Embryonic facial prominence (tissue), 1 donor: ENCODE results near the gene GPX8.

Experiments
- DNase-seq: peaks from one replicate; pipeline ENCODE4 v3.0.0-alpha.2; 2016; ENCODE audit errors: extremely low spot score

The GPX8 gene

DNA sequence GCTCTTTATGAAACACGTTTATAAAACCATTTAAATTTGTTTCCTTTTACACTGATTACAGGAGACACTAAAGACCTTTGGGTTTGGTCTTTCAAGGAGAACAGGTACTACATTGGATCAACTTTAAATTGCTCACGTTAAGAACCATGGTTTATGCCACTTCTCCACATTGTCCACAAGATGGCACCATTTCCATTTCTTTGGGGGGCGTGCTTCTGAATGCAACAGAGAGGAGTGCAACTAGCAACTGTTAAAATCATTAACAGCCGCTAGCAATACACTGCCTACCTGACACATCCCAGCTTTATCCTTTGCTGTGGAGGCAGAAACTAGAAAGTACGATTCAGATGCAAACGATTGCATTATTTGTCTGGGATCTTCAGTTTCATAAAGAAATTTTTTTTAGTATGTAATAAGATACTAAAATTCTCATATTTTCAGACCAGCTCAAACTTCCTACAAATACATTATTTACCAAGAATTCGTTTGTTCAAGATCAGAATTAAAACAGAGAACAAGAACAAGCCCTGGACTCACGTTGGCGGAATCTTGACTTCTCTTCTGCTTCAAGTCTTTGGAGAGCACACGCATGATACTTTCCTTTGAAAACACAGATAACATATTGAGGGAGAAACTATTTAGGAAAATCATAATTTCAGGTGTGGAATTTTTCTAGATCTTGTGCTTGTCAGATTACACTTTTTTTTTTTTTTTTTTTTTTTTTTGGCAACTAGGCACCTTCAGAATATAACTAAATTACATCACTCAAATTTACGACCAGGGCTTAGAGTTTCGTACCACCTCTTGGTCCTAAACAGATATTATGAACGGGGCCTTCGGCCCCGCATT is 12.3 kb downstream of the GPX8 start:
- peak; percentile 69 for DNase-seq

DNA sequence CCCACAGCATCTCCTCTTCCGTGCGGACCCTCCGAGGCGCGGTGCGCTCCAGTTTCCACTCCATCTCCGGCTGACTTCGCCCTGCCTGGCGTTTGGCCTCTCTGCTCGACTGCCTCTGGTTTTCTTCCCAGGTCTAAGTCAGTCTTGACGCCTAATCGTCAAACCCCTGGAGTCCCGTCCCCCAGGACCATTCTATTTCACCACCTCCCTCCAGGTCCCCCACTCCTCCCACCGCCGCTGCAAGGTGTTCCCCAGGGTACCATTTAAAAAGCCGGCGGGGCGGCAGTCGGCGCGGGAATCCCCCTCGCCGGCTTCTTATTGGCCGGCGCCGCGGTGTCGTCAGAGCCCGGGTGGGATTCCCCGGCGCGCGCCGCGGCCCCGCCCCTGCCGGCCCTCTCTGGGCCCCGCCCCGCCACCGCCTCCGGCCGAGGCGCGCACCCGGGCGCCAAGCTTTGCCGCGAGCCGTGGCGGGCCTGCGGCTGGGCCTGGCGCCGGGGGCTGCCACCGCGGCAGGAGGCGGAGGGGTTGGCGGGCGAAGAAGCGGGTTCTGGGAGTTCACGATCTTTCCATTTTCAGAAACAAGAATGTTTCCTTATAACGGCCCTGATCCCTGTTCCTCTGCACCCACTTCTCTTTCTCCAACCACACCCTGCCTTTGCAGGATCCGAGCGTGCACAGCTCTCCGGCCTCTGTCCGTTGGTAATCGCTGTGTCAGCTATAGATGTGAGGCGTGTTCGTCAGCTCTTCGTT is 13.1 kb downstream of the GPX8 start, which contains the start of gene CDC20B:
Gene CDC20B (minus strand): TSS at position 241 of the 750 bp plus-strand sequence. CDS start 177 bp downstream, at position 64.
- DNase-seq = no peak

DNA sequence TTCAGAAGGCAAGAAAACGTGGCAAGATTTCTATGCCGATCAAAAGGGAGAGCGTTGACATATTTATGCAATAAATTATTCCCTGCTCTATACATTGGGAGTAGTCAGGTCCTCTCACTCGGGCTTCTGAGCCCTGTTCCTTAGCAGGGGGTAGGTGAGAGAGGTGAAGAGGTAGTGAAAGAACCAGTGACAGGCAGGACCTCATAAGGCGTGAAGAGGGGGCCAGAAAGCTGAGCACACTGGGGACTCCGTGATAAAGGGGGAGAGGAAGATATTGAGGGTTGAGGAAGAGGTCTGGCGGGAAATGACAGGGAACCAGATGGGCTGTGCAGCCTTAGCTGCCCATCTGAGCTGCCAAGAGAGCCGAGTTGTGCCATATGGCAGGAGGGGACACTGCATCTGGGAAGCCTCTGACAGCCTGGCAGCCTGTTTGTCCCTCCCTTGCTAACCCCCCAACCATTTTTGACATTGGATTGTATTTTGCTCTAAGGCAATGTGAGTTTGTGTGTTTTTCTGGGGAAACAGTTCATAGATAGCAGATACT is 13.8 kb downstream of the GPX8 start:
- DNase-seq = no peak

DNA sequence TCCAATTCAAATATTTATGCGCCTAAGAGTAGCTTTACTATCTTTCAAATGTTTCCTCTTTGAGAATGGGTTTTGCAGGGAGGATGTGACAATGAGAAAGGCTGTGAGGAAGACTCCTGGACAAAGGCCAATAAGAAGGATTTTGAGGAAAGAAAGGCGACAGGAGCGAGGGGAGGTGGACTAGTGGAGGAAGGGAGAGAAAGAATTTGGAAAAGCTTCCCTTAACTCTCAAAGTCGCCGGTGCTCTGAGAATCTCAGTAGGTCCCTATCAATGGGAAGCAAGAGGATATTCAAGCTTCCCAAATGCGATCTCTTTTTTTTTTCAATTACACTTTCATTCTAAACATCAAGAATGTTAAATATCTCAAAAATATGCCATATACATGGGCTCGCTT is 15.8 kb downstream of the GPX8 start:
- no peak for DNase-seq

DNA sequence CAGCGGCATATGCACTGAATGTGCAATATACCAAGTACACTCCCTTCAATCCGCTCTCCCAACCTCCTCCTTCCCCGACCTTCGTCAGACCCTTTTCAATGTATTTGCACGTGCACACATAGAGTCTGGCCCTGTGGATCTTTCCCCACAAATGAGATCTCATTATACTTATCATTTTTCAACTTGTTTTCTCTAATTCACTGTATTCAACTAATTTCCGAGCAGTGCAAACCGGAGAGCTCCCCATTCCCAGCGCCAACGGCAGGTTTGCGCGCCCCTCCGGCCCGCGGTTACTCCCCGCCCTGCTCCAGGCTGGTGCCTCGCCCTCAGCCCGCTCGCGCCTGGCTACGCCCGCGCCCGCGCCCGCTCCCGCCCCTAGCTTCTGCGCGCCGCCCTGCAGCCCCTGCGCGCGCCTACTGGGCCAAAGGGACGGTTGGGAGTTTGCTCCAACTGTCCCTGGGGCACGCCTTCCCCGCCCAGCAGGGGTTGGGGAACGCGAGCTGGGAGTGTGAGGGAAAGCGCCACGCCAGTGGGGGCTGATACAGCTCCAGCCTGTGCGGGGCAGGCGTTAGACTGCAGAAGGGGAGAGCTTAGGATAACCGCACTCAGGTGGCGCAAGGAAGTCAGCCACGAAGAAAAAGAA is 16.3 kb downstream of the GPX8 start:
- DNase-seq = no peak

DNA sequence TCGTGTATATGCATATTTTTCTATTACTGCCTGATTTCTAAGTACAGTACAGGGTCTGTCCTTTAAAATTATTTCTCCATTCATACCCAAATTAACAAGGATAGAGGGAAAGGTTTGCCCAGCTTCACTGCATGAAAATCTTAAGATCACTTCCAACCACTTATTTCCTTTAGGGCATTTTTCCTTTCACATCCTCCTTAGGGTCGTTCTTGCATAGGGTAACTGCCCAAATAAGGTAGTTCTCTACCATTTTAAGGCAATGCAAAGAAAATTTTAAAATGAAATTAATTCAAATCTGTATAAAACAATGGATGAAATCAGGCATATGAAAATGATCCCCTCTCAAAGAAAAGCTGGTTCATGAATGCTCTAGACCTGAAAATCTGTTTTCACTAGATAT is 17.1 kb downstream of the GPX8 start:
- DNase-seq = no peak

DNA sequence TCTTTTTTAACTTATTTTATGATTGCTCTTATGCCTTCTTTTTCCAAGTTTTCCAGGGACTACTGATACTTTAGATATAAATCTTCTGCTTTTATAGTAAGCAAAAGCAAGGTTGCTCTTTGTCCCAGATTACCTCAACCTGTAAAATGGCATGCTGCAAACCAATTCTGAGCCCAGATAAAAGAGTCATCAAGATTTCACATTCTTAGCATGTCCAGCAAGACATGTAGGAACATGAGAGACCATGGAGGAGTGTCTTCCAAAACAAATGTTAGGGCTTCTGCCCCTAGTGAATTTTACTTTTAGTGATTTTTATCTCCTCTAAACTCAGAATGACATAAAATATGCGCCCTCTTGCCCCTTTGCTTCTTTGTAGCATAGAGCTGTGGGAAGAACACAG is 20.0 kb downstream of the GPX8 start:
- no peak for DNase-seq

DNA sequence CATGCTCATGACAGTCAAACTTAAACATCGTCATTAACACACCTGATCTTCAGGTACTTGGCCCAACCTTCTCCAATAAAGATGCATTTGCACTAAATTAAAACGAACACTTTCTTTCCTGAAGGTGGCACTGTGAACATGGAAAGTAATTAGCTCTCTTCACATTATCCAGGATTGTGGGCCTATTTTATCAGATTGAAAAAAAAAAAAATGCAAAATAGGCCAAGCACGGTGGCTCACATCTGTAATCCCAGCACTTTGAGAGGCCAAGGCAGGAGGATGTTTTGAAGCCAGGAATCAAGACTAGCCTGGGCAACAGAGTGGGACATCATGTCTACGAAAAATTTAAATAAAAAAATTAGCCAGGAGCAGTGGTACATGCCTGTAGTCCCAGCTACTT is 27.4 kb downstream of the GPX8 start:
- no peak for DNase-seq

DNA sequence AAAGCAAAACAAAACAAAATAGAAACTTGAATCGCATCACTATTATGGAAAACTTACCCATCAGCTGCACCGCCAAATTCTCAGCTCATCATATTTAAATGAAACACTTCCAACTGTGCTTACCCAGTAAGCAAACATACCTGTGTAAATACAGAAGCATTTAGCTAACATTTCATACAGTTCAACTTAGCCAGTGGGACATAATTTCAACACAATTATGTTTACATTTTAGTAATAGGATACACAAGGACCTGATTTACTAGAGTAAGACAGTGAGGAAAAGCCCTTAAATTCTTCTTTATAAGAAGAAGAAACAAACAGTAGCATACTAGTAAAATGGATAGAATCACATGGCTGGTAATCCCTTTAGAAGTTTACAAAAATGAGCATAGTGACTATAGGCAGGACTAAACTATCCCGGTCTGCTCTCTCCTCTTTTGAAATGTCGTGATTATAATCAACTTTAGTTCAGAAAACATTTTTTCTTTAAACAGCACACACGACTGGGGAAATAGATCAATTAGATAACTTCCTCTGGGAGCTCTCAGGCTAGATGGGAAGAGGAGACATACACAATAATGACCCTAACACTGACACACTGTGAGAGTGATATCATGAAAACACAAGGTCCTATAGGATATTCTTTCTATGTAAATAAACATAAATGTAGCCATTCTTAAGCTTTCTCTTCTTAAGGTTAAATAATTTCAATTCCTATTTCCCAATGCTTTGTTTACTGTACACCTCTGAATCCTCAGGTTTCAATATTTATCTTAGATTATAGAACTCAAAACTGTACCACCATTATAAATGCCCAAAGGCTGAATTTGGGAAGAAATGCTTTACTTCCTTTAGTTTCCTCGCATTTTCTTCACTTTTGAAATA is 28.9 kb downstream of the GPX8 start:
- no peak for DNase-seq

DNA sequence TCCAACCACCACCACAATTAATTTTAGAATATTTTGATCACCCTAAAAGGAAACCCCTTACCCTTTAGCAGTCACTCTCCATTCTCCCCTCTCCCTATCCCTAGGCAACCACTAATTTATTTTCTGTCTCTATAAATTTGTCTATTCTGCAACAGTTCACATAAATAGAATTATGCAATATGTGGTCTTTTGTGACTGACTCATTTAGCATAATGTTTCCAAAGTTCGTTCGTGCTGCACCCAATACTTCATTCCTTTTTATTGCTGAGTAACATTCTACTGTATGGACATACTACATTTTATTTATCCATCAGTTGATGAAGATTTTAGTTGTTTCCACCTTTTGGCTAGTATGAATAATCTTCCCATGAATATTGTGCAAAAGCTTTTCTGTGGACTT is 31.2 kb downstream of the GPX8 start:
- DNase-seq = no peak

DNA sequence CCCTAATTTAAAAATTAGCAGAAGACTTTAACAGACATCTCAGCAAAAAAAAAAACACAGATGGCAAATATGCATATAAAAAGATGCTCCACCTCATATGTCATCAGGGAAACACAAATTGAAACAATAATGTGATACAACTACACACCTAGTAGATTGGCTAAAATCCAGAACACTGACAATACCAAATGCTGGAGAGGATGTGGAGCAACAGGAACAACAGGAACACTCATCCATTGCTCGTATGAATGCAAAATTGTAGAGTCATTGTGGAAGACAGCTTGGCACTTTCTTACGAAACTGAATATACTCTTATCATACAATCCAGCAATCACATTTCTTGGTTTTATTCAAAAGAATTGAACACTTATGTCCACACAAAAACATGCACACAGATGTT is 45.0 kb downstream of the GPX8 start:
- DNase-seq = no peak

DNA sequence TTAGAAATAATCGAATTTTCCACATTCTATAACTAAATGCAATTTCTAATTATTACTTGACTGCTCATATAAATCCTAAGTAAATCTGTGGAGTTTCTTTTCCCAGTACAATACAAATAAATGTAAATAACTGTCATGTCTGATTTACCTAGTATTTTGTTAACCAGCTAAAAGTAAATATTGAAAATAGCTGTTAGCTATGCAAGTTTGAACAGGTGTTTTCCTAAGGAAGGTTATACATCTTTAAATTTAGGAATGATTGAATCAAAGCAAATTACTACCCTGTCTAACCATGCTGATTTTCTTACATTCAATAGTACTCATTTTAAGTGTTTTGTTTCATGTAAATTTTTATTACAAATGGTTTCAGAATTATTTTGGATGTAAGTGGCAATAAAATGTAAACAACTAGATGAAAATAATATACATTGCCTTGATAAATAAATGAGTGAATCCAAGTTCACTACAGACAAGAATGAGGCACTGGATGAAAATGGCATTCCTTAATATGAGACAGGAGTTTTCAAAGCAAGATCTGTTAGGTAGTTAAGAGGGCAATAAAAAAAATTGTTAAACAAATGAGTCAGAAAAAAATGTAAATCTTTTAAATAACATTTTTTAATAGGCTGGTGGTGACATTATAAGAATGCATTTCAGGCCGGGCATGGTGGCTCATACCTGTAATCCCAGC is 51.4 kb downstream of the GPX8 start:
- DNase-seq = no peak
